ENCODE results near the gene CPT1A.

The CPT1A gene

DNA sequence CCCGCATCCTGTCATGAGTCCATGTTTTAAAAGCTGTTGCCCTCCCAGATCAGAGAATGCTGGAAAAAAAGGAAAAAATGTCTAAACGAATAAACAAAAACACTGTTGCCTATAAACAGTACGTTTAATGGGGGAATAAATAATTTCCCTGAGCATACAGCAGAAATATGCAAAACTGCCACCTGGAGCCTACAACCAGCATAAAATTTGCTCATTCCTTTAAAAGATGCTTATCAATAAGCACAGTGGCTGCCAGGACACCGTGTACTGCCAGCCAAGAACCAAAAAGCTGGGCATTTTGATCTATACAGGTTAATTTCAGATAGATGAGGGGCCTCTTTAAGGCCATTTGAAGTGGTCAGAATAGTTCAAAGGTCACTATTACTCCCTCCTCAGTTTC lies 5.7 kb upstream of the CPT1A start:
- H4K20me1 ChIP-seq (ENCODE audit: insufficient read depth, low read length): no peaks in the 10 kb centered on the region
- no peaks in the 10 kb centered on the region for H3K9me2 ChIP-seq (ENCODE audit: low read depth, low read length)
- no peaks in the 10 kb centered on the region for H3K79me2 ChIP-seq (ENCODE audit: insufficient read depth, low read length)
- no peaks in the 10 kb centered on the region for H3F3A ChIP-seq (ENCODE audit: insufficient read depth, low read length)
- H3K27me3 ChIP-seq (ENCODE audit: insufficient read depth, low read length): no peaks in the 10 kb centered on the region; the same call in 1 of the 2 replicates
- H3K4me2 ChIP-seq (ENCODE audit: low read length): no peak overlapping the region
- H3K4me3 ChIP-seq (ENCODE audit: low read depth, low read length, poor library complexity, severe bottlenecking): no peak overlapping the region
- TF ChIP-seq, protein P1, sequence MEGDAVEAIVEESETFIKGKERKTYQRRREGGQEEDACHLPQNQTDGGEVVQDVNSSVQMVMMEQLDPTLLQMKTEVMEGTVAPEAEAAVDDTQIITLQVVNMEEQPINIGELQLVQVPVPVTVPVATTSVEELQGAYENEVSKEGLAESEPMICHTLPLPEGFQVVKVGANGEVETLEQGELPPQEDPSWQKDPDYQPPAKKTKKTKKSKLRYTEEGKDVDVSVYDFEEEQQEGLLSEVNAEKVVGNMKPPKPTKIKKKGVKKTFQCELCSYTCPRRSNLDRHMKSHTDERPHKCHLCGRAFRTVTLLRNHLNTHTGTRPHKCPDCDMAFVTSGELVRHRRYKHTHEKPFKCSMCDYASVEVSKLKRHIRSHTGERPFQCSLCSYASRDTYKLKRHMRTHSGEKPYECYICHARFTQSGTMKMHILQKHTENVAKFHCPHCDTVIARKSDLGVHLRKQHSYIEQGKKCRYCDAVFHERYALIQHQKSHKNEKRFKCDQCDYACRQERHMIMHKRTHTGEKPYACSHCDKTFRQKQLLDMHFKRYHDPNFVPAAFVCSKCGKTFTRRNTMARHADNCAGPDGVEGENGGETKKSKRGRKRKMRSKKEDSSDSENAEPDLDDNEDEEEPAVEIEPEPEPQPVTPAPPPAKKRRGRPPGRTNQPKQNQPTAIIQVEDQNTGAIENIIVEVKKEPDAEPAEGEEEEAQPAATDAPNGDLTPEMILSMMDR (IDR thresholded peaks at IDR 0.05; ENCODE audit: low read length): no peak
- TF ChIP-seq EZH2 (IDR thresholded peaks at IDR 0.05; ENCODE audit: borderline replicate concordance, low read length): no peak
- no peak overlapping the region for H3K27ac ChIP-seq (ENCODE audit: low read depth, low read length, poor library complexity, severe bottlenecking)
- H3K9ac ChIP-seq (ENCODE audit: low read length): no peak overlapping the region
- H3K9me3 ChIP-seq (ENCODE audit: low read length): no peaks in the 10 kb centered on the region
- H3K4me1 ChIP-seq (ENCODE audit: insufficient read depth, low read length, severe bottlenecking): peaks cover 21% of the 10 kb centered on the region
- no peaks in the 10 kb centered on the region for H3K36me3 ChIP-seq (ENCODE audit: insufficient read depth, low read length)
- H2AFZ ChIP-seq (ENCODE audit: low read length): no peak overlapping the region

DNA sequence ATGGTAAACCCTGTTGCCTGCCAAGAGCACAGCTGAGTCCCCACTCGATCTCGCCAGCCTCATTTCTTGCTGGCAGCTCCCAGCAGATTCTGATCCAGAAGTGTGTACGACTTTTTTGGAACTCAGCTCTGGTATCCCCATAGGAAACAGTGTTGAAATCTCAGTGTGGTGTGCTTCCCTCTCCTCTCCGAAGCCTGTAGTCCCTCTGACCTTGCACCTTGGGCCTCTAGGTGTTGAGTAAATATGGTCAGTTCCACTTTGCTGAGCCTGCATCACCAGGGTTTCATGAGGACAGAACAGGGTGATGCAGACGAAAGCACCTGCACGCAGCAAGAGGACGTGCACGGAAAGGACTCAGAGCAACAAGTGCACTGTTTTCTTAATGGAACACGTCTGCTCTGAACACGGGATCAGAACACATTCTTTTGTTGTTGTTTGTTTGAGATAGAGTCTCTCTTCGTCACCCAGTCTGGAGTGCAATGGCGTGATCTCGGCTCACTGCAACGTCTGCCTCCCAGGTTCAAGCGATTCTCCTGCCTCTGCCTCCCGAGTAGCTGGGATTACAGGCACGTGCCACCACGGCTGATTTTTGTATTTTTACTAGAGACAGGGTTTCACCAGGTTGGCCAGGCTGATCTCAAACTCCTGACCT lies 3.8 kb upstream of the CPT1A start:
- Histone ChIP-seq H4K20me1 (ENCODE audit: insufficient read depth, low read length) (no peaks in the 10 kb centered on the region), H3K4me1 (ENCODE audit: insufficient read depth, low read length, severe bottlenecking) (peaks cover 35% of the 10 kb centered on the region), H2AFZ (ENCODE audit: low read length) (no peak overlapping the region)

DNA sequence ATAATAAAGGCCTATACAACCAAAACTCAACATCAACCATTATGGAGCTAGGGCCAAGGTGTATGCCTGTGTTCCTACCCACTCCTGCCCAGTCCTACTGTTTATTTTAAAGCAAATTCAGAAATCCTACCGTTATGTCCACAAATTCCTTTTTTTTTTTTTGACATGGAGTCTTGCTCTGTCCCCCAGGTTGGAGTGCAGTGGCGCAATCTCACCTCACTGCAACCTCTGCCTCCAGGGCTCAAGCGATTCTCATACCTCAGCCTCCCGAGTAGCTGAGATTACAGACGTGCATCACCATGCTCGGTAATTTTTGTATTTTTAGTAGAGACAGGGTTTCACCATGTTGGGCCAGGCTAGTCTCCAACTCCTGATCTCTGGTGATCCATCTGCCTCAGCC lies 3.1 kb upstream of the CPT1A start:
- no peaks in the 10 kb centered on the region for H3K79me2 ChIP-seq (ENCODE audit: insufficient read depth, low read length)
- H3K9ac ChIP-seq (ENCODE audit: low read length): no peak overlapping the region
- no peak overlapping the region for H2AFZ ChIP-seq (ENCODE audit: low read length)
- H3K27me3 ChIP-seq (ENCODE audit: insufficient read depth, low read length): no peaks in the 10 kb centered on the region; the same call in 1 of the 2 replicates
- H3K27ac ChIP-seq (ENCODE audit: low read depth, low read length, poor library complexity, severe bottlenecking): no peak overlapping the region
- peaks cover 42% of the 10 kb centered on the region for H3K4me1 ChIP-seq (ENCODE audit: insufficient read depth, low read length, severe bottlenecking)
- H3K9me2 ChIP-seq (ENCODE audit: low read depth, low read length): no peaks in the 10 kb centered on the region
- H3F3A ChIP-seq (ENCODE audit: insufficient read depth, low read length): peaks cover 8% of the 10 kb centered on the region; the same call in 1 of the 2 replicates
- no peak overlapping the region for H3K4me3 ChIP-seq (ENCODE audit: low read depth, low read length, poor library complexity, severe bottlenecking)
- H3K36me3 ChIP-seq (ENCODE audit: insufficient read depth, low read length): no peaks in the 10 kb centered on the region
- H3K4me2 ChIP-seq (ENCODE audit: low read length): no peak overlapping the region
- H3K9me3 ChIP-seq (ENCODE audit: low read length): no peaks in the 10 kb centered on the region
- TF ChIP-seq, protein P1 (IDR thresholded peaks at IDR 0.05; ENCODE audit: low read length): no peak
- TF ChIP-seq EZH2 (IDR thresholded peaks at IDR 0.05; ENCODE audit: borderline replicate concordance, low read length): no peak
- no peaks in the 10 kb centered on the region for H4K20me1 ChIP-seq (ENCODE audit: insufficient read depth, low read length)

More for the DNA sequence above, 3.8 kb upstream of the CPT1A start:
- H3F3A ChIP-seq (ENCODE audit: insufficient read depth, low read length): peaks cover 1% of the 10 kb centered on the region; the same call in 1 of the 2 replicates
- no peaks in the 10 kb centered on the region for H3K9me3 ChIP-seq (ENCODE audit: low read length)
- H3K9ac ChIP-seq (ENCODE audit: low read length): no peak overlapping the region
- H3K79me2 ChIP-seq (ENCODE audit: insufficient read depth, low read length): no peaks in the 10 kb centered on the region
- H3K27ac ChIP-seq (ENCODE audit: low read depth, low read length, poor library complexity, severe bottlenecking): no peak overlapping the region
- TF ChIP-seq, protein P1 (IDR thresholded peaks at IDR 0.05; ENCODE audit: low read length): no peak
- no peak for TF ChIP-seq EZH2 (IDR thresholded peaks at IDR 0.05; ENCODE audit: borderline replicate concordance, low read length)
- no peaks in the 10 kb centered on the region for H3K36me3 ChIP-seq (ENCODE audit: insufficient read depth, low read length)
- H3K4me2 ChIP-seq (ENCODE audit: low read length): no peak overlapping the region
- no peaks in the 10 kb centered on the region; the same call in 1 of the 2 replicates for H3K27me3 ChIP-seq (ENCODE audit: insufficient read depth, low read length)
- H3K4me3 ChIP-seq (ENCODE audit: low read depth, low read length, poor library complexity, severe bottlenecking): no peak overlapping the region
- no peaks in the 10 kb centered on the region for H3K9me2 ChIP-seq (ENCODE audit: low read depth, low read length)
